ENCODE measurements around the gene EDAR.

Gene EDAR

DNA sequence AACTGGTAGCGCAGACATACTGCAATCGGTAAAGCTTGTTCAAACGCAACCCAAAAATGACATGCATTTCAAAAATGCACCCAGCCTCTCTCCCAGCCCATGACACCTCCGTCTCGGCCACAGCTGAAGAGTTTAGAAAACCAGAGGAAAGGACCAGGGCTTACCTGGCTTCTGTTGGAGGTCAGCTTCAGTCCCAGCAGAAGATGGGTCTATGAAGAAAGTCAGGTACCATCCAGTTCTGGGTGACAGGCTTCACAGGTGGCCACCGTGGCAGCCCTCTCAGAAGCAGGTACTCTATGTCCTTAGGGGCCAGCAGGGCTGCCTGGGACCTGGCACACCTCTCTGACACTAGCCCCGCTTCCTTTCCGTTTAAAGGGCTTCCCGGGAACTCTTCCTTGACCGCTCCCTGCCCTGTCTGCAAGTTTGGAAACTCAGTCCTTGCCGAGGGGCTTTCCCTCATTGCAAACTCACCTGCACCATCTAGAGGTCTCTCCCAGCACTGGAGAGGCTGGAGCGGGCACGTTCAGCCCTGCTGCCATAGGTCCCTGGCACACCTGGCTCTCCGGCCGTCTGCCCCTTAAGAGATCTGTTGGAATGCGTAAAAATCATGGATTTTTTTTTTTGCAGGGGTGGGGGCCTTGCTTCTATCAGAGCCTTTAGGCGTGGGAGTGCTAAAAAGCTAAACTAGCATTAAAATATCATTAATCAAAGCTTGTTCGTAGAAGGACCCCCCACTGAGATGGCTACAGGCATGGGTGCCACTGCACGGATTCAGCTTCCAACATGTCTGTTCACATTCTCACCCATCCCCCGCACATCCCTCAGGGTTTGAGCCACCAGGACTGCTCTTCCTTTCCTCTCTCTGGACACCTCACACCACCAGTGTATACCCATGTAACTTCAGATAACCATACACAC lies at the start of gene EDAR:
Gene EDAR, minus strand, starts transcription at position 425 of the 918 bp plus-strand sequence. CDS start 58,206 bp downstream, outside the sequence.
- peak within 1 kb of the TSS; percentile 7 for H3K27ac ChIP-seq
- DNase-seq (ENCODE audit: low read depth, low spot score): no peak

DNA sequence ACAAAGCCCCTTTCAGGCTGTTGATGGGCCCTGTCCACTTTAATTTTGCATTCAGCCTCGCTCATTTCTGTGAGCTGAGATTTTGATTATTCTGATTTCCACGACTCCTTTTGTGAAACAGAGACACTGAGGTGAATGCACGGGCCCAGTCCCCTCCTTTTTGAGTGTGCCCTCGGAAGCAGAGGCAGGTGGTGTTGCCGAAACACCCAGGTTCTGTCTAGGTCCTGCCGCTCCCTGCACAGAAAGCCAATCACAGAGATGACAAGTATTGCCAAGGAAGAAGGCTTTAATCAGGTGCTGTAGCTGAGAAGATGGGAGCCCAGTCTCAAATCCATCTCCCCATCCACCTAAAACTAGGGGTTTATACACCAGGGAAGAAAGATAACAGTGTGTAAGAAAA lies 44.2 kb upstream of the EDAR start:
- no peak overlapping the region for H3K27ac ChIP-seq
- no peak for DNase-seq (ENCODE audit: low read depth, low spot score)

DNA sequence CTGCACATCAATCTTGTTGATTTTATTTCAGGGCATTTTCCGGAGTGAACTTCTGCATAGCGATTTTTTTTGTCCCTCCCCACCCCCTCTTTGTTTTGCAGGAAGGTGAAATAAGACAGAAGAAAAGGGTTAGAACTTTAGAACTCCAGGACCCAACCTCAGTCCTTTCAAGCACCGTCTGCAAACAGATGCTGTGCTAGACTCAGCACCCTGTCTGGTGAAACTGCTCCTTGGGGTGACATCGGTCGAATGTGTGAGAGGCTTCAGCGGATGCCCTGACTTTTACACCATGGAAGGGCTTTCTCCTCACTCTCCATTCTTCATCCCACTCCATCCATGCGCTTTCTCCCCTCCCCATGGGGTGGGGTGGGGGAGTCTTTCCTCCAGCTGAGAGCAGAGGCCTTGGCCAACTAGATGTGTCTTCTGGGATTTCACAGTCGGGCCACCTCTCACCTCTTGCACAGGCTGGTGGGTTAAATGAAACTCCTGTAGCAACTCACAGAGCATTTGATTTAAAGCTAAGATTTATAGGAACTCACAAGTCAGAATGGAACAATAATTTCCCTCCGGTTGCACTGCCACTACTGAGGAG lies 43.3 kb upstream of the EDAR start:
- DNase-seq (ENCODE audit: low read depth, low spot score): no peak
- H3K27ac ChIP-seq: no peak overlapping the region

DNA sequence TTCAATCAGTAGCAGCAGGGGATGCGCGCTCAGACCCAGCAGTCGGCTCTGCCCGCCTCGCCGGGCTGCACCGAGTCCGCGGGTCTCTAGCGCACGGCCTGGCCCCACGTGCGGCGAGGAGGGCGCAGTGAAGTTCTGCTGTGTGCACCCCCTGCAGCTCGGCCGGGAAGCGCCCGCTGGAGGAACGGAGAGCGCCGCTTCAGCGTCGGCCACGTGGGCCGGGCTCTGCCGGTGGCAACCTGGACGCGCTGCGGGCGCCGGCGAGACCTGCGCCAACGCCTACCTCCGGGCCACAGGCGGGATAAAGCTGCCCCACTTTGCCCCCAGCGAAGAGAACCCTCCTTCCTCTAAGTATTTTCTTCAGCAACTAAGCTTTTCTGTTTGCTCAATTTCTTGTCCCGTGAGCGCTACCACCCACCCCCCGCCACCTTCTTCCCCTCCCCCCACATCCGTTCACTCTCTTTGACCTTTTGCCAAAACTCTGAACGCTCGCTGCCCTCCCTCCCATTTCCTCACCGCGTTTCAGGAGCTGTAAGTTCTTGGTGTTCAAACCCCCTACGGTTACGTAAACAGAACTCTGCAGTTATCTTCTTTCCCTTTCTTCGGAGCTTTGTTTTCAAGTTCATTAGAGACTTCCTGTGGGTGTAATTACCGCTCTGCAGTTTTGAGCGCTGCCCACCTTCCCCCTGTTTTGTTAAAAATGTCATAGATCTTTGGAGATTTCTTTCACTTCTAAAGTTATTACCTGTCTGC lies 42.6 kb upstream of the EDAR start:
- H3K27ac ChIP-seq: no peak overlapping the region
- no peak for DNase-seq (ENCODE audit: low read depth, low spot score)

DNA sequence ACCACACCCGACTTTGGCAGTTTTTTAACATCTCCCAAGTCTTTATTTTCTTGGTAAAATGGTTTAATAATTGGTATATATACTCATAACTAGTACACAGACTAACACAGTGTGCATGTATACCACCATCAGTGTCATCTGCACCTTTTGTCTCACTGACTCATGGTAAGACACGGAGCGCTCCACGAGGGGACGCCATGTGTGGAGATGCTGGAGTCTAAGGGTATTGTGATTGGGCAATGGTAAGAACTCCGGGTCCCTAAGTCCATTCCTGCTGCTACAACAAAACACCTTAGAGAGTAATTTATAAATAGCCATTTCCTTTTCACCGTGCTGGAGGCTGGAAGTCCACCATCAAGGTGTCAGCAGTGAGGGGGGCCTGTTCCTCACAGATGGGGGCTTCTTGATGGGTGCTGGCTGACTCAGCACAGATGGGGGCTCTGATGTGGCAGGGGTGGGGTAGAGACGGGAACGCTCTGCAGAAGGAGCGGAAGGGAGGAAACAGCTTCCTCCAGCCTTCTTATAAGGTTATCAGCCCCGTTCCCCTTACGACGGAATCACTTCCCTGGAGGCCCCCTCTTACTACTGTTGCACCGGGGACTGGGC lies 42.0 kb upstream of the EDAR start:
- DNase-seq (ENCODE audit: low read depth, low spot score): no peak
- no peak overlapping the region for H3K27ac ChIP-seq

DNA sequence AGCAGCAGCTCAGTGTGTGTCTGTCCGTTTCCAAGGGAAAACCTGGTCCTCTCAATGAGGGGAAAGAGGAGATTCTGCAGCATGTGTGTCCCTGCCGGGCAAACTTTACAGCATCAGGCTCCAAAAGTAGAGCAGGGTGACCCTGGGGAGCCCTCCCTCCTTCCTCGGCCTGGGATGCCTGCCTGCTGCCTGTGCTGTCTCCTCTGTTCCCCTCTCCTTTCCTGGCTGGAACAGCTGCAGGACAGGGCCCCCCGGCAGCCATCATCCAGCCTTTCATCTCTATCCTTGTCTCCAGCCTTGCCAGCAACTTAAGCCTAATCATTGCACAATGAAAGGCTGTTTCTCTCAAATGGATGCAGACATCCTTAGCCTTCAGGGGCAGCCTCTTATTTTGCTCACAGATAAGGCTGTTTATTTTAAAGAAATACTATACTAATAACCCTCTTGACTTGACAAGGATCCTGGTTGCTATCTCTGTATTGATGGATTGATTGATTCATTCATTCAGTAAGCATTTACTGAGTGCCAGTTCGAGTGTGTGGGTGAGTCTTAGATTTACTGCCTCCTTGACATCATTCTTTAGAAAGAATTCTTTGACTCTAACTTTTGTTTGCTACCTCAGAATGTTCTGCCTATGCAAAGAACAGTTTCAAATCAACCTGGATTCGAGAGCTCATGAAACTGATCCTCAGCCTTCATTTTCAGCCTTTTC lies 40.6 kb upstream of the EDAR start:
- DNase-seq (ENCODE audit: low read depth, low spot score): no peak
- no peak overlapping the region for H3K27ac ChIP-seq

DNA sequence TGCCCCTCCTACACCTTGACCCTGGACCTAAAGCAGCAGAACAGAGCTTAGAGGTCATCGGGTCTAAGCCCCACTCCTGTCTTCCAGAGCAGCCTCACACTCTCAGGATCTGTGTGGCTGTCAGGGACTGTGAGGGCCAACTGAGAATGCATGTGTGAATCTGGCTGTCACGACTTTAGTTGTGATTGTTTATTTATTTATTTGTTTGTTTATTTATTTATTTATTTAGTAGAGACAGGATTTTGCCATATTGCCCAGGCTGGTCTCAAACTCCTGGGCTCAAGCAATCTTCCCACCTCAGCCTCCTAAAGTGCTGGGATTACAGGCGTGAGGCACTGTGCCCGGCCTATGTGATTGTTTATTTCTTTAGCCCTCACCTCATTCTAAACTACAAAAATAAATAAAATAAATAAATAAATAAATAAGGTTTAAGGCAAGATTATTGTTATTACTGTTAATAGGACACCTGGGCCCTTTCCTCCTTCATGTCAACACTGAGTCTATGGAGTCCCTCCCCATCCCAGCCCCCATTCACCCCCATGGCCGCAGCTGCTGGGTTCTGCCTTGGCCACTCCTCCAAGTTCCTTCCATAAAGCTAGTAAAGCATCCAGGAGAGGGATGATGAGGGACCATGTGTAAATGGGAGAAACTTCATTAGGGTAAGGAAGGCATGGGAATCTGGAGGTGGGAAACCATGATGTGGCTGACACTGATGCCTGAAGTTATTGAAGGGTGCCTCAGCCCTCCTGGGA lies 39.9 kb upstream of the EDAR start:
- DNase-seq (ENCODE audit: low read depth, low spot score): no peak

DNA sequence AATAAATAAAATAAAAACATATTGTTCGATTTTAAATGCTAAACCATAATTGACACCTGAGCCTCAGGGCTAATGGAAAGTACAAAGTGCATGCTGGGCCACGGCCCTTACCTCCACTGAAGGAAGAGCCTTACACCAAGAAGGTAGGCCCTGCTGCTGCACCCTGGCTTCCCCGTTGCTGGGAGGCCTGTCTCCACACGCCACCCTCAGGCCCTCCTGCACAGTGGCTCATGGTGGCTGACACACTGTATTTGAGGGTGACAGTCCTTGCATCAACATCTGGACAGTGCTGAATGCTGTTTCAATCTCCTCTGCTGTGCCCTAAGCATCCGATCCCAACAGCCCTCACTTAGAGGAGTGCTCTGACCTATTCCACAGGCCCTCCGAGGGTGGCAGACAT lies 39.3 kb upstream of the EDAR start:
- no peak for DNase-seq (ENCODE audit: low read depth, low spot score)
- H3K27ac ChIP-seq: no peak overlapping the region

More for the DNA sequence above, 39.9 kb upstream of the EDAR start:
- H3K27ac ChIP-seq: no peak overlapping the region

DNA sequence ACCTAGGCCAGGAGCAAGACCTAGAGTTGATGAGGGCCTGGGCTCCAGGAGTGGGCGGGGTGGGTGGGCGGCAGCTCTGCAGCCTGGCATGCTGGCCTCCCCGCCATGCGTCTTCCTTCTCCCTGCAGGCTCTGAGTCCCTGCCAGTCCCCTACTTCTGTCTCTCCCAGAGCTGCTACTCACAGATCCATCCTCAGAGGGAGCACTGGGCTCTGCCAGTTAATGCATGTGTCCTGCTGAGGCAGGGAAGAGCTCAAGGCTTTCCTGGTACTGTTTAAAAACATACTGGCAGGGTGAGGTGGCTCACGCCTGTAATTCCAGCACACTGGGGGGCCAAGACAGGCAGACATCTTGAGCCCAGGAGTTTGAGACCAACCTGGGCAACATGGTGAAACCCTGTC lies 38.7 kb upstream of the EDAR start:
- H3K27ac ChIP-seq: no peak overlapping the region
- DNase-seq (ENCODE audit: low read depth, low spot score): no peak

DNA sequence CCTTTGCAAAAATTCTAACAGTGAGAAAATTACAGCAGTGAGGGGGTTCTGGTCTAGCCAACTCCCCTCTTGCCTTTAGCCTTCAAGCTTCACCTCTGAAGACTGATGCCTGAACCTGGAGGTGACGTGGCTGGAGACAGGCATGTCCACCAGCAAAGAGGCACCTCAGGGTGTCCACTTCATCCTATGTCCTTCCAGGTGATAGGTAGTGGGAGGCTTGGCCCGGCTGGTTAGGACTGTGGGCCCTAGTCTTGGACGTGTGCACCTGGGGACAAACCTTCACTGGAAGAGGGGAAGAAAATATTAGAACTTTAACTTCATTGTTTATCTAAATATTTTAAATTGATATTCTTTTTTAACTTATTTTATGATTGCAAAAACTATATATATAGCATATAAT lies 35.5 kb upstream of the EDAR start:
- no peak for DNase-seq (ENCODE audit: low read depth, low spot score)
- no peak overlapping the region for H3K27ac ChIP-seq

DNA sequence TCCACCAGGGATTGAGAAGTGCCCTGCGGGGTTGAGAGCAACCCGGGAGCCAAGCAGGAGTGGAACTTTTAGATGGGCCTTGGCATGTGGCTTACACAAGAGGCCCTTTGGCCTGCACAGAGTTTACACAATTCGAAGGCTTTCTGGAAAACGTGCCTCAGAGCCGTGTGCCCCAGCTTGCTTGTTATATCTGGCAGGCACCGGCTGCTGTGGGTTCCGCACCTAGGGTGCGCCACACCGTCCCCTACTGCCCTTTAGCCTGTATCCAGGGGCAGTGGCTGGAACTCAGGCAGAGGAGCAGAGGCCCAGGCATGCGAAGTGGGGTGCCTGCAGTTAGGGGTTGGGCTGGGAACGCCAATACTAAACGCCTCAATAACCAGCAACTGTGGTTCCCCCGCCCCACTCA lies 32.9 kb upstream of the EDAR start:
- no peak for DNase-seq (ENCODE audit: low read depth, low spot score)
- no peak overlapping the region for H3K27ac ChIP-seq

DNA sequence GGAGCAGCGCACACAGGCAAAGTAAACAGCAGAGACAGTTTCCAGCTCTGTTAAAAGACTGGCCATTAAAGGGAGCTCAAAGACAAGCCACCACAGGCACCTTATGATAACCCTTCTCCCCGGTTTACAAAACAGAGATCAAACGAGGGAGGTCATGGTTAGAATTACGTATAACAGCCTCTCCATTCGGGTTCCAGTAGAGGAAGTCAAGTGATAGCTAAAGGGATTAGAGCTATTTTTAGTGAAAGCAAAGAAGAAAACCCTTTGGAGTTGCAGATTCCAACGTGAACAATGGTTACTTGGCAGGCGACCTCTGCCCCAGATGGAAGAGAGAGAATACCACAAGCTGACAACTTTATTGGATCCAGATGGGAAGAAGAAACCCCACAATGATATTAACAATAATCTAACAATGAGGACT lies 31.2 kb upstream of the EDAR start:
- DNase-seq (ENCODE audit: low read depth, low spot score): no peak
- no peak overlapping the region for H3K27ac ChIP-seq

DNA sequence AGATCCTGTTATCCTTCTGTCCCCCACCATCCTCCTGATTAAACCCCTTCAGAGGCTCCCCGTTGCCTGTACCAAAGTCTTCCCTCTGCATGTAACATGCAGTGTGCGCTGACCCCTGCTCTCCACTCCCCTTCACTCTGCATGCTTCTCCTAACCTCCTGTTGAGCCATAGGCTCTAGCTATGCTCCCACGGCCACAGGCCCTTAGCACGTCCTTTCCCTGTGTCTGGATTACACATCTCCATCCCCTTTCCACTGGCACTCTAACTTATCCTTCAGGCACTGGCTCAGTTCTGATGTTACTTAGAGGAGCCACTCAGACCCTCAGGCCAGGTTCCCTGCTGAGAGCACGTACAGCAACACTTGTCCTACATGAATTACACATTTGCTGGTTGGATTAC lies 29.4 kb upstream of the EDAR start:
- H3K27ac ChIP-seq: no peak overlapping the region
- no peak for DNase-seq (ENCODE audit: low read depth, low spot score)

DNA sequence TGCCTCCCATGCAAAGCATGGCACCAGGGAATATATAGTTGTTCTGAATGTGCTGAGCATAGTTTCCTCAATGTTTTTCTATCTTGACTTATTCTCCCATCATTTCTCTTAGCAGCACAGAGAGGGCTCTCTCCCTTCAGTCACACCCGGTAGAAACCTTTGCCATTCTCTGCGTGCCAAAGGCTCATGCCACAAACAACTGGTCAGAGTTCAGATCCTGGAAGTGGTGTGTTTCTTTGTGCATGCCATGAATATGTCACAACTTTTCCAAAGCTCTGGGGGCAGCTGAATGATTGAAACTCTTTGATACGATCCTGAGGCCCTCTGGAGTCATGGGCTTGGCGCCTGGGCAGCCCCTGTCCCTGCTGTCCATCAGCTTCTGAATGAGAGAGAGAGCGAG lies 28.0 kb upstream of the EDAR start:
- no peak for DNase-seq (ENCODE audit: low read depth, low spot score)

DNA sequence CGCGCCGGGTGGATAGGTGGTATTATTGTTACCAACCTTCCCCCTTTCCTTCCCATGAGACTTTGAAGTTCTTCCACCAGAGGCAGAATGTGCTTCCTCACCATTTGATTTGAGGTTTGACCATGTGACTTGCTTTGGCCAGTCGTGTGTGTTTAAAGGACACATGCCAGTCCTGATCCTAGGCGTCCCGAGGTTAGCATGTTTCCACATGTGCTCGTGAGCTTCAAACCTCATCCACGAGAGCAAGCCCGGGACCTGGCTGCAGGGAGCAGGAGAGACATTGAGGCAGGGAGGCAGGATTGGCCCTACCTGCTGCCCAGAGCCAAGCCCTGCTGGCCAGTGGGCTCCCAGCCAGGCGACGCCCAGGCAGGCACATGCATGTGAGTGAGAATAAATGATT lies 27.4 kb upstream of the EDAR start:
- H3K27ac ChIP-seq: no peak overlapping the region
- DNase-seq (ENCODE audit: low read depth, low spot score): no peak

More for the DNA sequence above, 28.0 kb upstream of the EDAR start:
- H3K27ac ChIP-seq: no peak overlapping the region

DNA sequence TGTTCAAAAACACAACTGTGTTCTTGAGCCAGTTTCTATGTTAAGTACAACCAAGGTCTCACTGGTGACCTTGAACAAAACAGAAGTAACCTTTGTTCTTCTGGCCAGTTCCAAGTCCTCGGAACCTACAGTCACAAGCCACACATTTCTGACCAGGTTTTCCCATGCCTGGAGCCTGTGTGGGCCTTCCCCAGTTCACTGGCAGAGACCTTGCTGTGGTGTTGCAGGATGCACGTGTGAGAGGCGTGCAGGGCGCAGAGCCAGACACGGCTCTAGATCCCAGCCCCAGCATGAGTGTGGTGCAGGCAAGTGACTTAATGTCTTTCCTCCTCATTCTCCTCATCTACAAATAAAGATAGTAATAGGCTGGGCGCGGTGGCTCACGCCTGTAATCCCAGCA lies 25.5 kb upstream of the EDAR start:
- DNase-seq (ENCODE audit: low read depth, low spot score): no peak
- no peak overlapping the region for H3K27ac ChIP-seq

DNA sequence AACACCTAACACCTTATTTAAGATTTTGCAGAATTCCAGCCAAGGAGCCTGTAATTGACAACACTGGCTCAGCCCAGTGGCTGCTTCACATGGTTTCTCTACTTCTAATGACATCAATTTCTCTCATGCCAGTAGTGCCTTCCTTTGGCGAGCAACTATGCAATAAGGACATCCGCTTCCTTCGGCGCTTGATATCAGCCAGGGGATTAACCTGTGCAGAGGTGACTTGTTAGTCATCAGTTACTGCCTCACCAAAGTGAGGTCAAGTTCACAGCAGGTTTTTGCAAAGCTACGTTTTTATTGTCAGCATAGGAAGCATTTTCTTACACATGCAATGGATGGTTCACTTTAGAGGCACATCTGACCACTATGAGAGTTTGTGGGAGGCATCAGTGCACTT lies 24.0 kb upstream of the EDAR start:
- no peak overlapping the region for H3K27ac ChIP-seq
- no peak for DNase-seq (ENCODE audit: low read depth, low spot score)

DNA sequence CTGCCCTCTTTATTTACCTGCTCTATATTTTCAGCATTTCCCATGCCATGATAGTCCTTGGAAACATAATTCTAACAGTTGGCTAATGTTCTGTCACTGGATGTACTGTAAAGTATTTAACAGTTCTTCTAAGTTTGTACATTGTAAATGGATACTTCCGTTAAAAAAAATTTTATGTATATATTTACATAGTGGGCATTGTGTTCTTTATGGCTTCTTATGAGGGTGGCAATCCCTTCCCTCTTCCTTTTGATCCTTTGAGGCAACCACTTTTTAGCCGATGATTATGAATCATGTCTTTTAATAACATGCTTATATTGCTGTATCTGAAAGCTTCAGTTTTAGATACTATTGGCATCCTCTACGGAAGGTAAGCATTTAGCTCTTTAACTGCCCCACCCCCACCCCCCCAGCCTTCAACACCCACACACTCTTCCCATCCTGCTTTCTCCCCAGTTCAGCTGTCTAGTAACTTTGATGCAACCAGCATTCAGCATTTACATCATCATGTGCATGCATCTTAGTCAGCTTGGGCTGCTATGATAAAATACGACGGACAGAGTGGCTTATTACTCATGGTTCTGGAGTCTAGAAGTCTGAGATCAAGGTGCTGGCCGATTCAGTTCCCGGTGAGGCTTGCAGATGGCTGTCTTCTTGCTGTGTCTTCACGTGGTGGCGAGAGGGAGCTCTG lies 21.0 kb upstream of the EDAR start:
- H3K27ac ChIP-seq: no peak overlapping the region
- peak; percentile 34 for DNase-seq (ENCODE audit: low read depth, low spot score)

DNA sequence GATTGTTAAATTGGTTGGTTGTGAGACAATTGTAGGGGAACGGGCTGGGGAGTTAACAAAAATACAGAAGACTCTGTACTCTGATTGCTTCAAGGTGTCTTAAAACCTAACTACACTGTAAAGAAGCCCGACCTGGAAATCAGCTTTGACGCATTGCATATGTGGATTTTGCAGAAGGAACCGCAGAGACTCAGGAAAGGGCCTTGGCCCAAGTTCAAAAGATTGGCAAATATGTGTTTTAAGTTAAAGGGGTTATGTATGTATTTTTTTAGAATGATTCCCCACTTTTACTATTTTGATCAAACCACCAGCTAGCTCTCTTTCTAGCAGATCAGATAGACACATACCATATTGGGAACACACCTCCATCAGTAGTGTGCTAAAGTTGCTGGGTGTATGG lies 18.0 kb upstream of the EDAR start:
- no peak overlapping the region for H3K27ac ChIP-seq
- no peak for DNase-seq (ENCODE audit: low read depth, low spot score)
